GM21528 (cell line): ENCODE measurements around the gene LCN1.

Experiments used
- ATAC-seq: cut with Tn5 transposase; IDR thresholded peaks from one replicate; pipeline ENCODE4 v1.9.1; 2021; ENCODE audit warnings: mild to moderate bottlenecking, moderate library complexity; ENCODE audit not compliant: unreplicated experiment, low FRiP score

The LCN1 gene

DNA sequence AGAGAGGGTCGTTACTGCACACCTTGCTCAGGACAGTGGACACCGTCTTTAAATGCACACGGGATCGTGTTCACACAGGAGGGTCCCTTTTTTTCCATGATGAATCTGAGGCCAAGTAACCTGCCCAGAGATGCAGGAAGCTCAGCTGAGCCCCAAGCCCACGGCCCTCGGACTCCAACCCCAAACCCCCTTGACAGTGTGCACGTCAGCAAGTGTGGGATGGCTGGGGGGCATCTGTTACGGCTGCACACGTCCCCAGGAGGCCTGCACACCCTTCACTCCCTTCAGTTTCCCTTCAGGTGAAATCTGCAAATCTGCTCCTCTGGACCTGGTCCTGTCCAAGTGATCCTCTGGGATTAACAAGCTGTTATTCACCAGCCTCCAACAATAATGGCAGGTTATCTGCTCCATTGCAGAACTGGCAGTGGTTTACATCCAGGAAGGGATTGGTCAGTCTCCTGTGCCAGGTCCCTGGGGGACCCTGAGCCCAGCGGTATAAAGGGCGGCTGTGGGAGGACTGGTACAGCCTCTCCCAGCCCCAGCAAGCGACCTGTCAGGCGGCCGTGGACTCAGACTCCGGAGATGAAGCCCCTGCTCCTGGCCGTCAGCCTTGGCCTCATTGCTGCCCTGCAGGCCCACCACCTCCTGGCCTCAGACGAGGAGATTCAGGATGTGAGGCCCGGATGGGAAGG lies at the start of gene LCN1:
Gene LCN1, plus strand, starts transcription at position 525 of the 692 bp plus-strand sequence. Its CDS starts 58 bp downstream, at position 583.
- ATAC-seq, result no peak

DNA sequence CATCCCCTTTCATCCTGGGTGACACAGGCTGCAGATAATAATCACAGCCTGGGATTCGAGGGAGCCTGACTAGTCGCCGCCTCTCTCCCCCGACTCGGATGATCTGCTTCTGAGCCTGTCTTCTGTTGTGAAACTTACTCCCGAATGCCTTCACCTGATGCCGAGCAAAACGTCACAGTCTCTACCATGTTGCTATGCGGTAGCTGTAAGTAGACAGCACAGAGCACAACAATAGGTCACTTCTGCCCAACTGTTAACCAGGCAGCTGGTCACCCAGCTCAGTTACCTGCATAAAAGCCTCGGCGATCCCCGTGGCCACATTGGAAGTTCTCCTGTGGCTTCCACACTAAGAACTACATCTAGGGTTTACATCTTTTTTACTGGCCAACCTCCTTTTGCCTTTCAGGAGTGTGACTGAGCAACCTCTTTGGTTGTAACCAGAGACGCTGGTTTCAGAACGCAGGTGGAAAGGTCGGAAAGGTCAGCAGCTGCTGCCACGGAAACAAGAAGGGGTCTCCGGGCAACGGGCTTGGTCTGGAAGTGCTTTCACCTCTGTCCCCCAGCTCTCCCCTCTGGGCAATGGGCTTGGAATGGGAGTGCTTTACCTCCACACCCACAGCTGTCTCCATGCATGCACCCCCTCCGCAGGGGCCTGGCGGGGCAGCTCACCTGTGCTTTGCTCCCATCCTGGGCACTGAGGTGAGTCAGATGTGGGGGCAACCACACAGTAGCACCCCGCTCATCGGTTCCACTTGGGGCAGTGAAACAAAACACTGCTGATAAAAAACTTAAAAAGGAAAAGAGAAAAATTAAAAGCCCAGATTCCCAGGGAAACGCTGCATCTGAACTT lies 49.2 kb upstream of the LCN1 start:
- ATAC-seq, result no peak

- no peak for ATAC-seq
Measured at GRCh38 chr9:135473972-135474543, 47.2 kb upstream of the LCN1 start.

DNA sequence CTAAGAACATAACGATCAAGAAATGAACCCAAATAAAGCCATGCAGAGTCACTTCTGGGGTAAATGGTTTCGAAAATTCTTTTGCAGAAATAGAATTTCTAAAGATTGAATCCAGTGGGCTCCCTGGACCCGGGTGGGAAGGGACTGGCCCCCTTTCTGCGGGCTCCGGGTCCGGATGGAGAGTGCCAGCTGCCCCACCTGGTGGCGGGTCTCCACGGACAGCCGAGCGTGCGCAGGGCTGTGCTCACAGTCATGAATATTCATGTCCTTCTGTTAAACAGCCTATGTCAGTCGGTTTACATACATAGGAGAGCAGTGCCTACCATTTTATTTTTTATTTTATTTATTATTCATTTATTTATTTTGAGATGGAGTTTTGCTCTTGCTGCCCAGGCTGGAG lies 46.3 kb upstream of the LCN1 start:
- no peak for ATAC-seq

- ATAC-seq, result no peak
Measured at GRCh38 chr9:135476561-135477355, 44.5 kb upstream of the LCN1 start.

DNA sequence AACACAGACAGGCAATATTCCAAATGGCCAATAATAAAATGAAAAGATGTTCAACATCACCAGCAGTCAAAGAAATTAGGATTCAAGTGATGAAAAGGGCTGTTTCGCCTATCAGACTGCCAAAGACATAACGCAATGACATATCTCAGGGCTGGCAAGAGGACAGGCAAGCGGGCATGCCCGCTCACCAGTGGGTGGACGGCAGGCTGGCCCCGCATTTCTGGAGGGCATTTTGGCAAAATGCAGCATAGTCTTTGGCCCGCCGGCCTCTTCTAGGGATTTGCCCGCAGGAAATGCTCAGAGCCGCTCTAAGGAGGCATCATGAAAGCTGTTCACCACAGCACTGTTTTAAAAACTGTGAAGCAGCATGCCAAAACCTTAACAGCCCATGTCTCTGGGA lies 43.0 kb upstream of the LCN1 start:
- ATAC-seq, result no peak

DNA sequence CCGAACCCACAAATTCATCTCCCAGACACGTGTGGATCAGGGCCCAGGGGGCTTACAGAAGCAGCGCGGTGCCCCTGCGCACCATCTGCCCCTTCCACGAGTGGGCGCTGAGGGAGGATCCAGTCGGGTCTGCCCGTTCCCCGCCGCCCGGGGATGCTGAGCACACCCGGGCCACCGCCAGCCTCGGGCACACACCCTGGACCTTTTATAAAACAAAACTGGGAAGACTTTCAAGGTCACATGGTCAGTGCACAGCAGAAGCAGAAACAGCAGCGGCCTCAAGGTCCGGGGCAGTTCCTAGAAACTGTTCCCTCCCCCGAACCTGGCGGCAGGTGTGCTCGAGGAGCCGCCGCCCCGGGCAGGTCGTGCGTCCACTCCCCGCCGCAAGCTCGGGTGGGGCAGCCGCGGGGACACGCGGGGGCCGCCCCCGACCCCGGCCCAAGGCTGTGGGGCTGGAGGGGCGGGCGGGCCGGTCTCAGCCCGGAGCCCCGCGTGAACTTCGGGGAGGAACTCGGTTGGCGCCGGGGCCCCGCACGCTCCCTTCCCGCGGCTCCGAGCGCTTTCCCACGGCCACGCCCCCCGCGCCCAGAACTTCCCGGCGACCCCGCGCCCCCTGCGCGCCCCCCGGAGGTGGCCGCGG lies 42.3 kb upstream of the LCN1 start:
- ATAC-seq, result no peak

DNA sequence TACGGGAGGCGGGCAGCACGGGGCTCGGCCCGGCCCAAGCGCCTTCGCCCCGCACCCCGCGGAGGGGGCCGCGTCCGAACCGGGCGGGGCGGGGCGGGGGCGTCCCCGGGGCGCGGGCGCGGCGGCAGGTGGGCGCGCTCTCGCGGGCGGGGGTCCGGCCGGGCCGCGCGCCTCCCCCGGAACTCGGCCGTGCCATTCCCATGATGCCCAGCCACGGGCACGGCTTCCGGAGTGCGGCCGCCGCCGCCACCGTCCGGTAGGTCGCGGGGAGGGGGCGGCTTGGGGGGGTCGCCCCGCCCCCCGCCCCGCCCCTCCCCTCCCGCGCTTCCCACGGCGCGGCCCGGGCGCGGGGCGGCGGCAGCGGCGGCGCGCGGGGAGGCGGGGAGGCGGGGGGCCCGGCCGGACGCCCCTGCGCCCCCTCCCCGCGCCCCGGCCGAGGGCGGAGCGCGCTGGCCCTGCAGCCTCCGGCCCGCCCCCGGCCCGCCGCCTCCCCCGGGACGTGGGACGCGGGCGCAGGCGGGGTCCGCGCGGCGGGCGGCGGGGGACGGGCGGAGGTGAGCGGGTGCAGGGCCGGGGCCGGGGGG lies 41.7 kb upstream of the LCN1 start, which contains the start of gene PPP1R26:
Gene PPP1R26, plus strand, starts transcription at position 314 of the 584 bp plus-strand sequence. CDS start 4,729 bp downstream, outside the sequence.
- ATAC-seq, result no peak

GRCh38 chr9:135480071-135480939 lies 40.9 kb upstream of the LCN1 start:
- ATAC-seq, result no peak

DNA sequence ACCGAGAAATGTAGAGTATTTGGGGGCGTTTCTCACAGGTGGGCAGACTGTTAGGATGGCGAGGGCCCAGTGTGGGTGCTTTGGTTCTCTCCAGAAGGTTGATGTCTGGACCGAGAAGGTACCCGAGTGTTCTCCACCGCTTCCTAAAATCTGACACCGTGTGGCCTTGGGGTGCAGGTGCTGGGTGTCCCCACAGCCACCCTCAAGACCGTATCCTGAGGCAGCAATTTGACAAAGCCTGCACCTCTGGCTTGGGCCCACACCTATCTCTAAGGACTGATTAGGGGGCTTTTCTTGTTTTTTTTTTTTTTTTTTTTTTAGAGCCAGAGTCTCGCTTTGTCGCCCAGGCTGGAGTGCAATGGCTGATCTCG lies 40.3 kb upstream of the LCN1 start:
- no peak for ATAC-seq

DNA sequence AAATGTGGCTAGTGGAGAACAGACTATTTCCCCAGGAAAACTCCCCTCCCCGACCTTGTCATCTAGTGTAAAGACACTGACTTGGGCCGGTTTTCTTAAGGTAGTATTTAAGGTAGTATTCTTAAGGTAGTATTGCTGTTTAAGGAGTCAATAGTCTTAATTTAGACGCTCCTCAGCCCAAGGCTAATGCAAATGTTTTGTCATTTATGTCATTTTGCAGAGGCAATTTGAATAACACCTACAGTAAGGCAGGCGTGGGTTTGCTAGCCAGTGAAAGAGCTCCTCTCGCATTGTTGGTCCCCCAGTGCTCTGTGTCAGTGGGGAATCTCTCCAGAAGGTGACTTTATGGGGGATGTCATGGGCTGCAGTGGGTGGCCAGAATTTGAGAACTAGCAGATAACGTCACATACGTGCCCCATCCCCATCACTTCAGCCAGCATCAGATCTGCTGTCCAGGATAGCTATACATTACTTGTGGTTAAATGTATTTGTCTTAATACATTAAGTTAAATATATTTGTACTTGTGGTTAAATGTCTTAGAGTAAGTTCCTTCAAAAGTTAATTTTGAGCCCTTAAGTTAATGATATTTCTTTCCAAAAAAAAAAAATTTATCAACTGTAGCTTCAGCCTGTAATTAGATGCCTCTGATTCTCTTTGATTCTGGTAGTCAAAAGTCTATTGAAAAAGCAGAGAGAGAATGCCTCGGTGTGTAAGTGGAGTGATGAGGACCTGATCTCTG lies 39.1 kb upstream of the LCN1 start:
- no peak for ATAC-seq

DNA sequence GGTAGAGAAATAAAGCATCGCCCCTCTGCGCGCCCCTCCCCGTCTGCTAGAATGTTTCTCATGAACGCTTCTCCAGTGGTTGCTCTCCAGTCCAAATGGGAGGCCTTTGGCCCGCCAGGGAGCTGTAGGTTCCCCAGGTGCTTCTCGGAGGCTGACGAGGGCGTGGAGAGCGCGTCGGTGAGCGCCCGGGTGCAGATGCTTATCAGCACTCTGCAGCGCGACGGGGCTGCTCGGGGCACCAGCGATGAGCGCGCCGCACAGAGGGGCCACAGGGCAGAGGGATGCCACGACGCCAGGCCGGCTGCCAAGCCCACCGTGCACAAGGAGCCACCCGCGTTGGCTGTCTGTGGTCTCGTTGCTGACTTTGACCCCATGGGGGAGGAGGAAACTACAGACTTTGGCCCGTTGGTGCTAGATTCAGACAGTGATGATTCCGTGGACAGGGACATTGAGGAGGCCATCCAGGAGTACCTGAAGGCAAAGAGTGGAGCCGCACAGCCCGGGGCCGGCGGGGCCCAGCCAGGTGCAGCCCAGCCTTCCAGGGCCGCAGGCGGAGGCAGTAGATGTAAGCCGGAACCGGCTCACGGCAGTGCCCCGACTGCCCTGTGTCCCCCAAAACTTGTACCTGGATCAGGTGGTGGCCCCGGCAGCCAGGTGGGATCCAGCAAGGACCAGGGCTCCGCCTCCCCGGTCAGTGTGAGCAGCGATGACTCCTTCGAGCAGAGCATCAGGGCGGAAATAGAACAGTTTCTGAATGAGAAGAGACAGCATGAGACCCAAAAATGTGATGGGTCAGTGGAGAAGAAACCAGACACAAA lies 36.6 kb upstream of the LCN1 start:
- no peak for ATAC-seq

DNA sequence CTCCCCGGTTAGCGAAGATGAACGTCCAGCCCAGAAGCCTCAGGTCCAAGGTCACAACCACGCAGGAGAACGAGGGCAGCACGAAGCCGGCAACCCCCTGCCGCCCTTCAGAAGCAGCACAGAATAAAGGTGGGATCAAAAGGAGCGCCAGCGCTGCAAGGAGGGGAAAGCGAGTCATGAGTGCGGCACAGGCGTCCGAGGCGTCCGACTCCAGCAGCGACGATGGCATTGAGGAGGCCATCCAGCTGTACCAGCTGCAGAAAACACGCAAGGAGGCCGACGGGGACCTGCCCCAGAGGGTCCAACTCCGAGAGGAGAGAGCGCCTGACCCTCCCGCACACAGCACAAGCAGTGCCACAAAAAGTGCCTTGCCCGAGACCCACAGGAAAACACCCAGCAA lies 35.9 kb upstream of the LCN1 start:
- ATAC-seq, result no peak

DNA sequence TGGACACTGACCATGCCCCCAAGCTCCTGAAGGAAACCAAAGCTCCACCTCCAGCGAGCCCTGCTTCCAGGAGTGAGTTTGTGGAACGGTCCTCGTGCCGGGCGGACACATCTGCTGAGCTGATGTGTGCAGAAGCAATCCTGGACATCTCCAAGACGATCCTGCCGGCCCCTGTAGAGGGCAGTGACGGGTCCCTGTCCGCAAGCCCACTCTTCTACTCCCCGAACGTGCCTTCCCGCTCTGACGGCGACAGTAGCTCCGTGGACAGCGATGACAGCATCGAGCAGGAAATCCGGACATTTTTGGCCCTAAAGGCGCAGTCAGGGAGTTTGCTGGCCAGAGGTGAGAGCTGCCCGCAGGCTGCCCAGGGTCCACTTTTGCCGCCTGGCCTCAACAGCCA lies 35.4 kb upstream of the LCN1 start:
- ATAC-seq, result no peak

DNA sequence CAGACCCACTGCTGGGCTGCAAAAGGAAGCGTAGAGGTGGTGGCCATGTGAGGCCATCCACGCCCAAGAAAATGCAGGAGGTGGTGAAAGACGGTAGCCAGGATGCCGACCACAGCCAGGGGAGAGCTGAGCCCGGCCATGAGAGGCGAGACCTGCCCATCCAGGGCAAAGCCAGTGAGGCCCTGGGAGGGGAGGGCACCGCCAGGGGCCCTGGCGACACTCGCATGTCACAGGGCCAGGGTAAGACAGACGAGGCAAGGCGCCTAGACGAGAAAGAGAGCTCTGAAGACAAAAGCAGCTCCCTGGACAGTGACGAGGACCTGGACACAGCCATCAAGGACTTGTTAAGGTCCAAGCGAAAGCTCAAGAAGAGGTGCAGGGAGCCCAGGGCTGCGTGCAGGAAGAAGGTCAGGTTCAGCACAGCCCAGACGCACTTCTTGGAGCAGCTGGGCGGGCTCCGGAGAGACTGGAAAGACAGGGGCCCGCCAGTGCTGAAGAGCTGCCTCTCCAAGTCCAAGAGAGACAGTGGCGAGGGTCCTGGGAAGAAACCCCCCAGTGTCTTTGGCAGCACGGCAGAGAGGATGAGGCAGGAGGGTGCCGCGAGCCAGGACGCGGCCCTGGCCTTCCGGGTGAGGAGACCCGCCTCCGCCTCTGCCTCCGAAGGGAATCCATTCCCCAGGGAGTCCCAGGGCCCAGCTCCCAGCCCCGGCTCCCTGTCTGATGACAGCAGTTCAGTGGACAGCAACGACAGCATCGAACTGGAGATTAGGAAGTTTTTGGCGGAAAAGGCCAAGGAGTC lies 34.8 kb upstream of the LCN1 start:
- no peak for ATAC-seq

GRCh38 chr9:135487281-135488012 lies 33.8 kb upstream of the LCN1 start:
- ATAC-seq, result no peak
